COLO668 (cell line): ENCODE data around the gene DIPK1C.
A peak's percentile ranks its signal among the peaks of the same experiment; 100 is the strongest.

Experiments
- DNase-seq: peaks from one replicate; lab custom pipeline; 2025; ENCODE audit not compliant: unreplicated experiment; lab: John Stamatoyannopoulos, UW

Gene DIPK1C

DNA sequence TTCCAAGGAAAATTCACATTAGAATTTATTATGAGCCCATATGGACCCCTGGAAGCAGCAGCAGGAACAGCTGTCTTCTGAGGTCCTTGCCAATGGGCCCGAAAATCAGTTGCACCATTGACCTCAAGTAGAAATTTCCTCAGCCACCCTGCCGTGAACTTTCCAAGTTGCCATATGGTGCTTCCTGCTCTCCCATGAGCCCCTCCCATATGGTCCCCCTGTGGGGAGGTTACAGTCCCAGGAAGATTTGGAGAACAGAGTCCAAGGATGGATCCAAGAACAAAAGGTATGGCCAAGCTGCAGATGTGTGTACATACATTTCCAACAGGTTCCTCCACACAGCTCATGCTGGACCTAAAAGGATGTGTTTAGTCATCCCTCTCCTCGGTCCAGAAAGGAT lies 34.6 kb downstream of the DIPK1C start:
- no peak for DNase-seq

DNA sequence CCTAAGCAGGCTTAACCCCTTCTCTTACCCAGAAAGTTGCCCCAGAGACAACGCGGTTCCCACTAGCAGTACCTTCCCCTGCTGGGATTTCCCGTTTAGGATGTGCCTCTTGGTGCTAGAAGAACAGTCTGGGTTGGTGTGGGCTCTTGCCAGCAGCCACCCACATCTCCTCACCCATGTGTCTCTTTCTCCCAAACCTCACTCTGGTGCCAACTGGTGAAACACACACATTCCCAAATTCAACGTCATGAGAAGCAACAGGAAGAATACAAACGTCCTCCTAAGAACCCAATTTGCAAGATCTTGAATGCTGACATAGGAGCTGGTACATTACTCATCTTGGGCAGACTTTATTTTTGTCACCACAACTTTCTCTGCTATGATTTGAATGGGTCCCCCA lies 36.2 kb downstream of the DIPK1C start:
- no peak for DNase-seq

DNA sequence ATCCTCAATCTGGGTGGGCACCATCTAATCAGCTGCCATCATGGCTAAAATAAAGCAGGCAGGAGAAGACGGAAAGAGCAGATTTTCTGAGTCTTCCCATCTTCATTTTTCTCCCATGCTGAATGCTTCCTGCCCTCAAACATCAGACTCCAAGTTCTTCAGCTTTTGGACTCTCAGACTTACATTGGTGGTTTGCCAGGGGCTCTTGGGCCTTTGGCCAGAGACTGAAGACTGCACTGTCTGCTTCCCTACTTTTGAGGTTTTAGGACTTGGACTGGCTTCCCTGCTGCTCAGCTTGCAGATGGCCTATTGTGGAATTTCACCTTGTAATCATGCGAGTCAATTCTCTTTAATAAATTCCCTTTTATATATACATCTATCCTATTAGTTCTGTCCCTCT lies 36.6 kb downstream of the DIPK1C start:
- DNase-seq = no peak

DNA sequence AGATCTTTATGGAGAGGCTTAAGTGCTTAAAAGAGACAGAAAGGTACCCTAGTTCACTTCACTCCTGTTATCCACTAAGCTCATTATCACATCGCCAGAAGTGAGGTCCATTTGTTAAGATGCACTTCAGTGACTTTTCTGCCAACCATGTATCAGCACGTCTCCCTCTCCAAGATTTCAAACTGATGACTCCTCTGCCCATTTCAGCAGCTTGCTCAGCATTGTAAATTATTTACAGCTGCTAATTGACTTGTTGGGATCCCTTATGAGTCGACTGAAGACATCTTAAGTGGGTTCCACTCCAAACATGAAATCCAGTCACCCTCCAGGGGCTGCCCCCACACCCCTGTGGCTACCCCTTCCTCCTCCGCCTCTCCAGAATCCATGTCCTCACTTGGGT lies 37.3 kb downstream of the DIPK1C start:
- no peak for DNase-seq

DNA sequence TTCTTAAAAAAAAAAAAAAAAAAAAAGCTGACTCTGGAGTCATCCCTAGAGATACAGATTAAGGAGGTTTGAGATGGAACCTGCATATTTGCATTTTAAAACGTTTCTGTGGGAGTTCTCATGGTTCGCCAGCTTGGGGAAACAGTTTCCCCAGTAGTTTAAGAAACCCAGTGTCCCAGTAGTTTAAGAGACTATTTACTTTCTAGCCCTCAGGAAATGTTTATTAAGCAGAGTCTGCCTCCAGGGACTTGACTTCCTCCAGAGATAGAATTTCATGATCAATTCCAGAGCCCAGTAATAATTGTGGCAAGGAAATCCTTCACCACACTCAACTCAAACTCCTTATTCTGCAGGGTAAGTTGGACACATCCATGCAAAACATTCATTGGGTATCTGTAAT lies 39.1 kb downstream of the DIPK1C start:
- no peak for DNase-seq

DNA sequence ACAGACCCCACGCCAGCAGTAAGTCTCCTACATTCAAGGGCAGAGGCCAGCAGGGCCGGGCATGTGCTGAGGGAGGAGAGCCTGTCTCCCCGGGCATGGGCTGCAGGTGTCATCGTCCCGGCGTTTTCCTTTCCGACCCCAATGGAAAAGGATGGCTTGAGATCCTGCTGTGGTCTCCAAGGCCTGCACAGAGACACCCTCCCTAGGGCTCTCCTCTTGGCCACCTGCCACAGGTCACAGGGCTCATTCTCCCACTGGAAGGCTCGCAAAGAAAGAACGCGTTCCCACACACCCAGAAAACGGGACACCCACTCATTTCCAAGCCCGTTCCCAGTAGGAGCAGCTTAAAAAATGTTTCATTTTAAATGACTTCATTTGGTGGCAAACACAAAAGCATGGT lies 41.0 kb downstream of the DIPK1C start:
- no peak for DNase-seq

DNA sequence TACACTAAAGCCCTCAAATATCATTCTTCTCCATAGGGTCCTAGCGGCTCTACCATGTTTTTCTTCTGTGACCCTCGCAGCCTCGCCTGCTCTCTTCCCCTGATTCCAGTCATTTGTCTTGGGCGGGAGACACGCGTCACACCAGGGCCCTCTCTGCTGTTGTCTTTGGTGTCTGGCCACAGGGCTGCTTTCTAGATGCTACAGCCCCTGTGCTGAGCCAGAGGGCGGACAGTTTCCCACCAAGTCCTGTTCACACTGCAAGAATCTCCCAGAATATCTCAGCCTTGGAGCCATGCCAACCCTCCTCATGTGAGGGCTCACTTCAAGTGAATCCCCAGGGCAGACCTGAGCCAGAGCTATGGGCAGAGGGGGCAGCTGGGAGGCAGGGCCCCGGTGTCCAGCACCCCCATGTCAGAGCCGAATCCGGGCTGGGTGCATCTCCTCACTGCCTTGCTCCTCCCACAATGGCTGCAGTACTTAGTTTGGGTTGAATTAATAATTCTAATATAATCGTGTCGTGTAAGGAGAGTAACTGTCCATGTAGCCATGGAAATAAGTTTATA lies 42.1 kb downstream of the DIPK1C start:
- DNase-seq = no peak

DNA sequence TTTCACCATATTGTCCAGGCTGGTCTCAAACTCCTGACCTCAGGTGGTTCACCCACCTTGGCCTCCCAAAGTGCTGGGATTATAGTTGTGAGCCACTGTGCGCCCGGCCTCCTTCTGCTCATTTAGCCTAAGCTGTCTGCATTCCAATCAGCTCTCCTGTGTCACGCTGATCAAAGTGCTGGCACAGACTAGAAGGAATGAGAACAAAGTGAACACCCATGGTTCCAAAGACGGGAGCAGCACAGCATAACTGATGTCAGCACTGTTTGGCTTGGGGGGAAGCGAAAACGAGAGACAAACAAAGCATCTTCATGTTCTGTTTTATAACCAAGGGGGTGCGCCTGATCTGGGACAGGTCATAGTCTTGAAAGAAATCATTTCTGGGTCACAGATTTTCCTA lies 43.3 kb downstream of the DIPK1C start:
- DNase-seq = no peak

DNA sequence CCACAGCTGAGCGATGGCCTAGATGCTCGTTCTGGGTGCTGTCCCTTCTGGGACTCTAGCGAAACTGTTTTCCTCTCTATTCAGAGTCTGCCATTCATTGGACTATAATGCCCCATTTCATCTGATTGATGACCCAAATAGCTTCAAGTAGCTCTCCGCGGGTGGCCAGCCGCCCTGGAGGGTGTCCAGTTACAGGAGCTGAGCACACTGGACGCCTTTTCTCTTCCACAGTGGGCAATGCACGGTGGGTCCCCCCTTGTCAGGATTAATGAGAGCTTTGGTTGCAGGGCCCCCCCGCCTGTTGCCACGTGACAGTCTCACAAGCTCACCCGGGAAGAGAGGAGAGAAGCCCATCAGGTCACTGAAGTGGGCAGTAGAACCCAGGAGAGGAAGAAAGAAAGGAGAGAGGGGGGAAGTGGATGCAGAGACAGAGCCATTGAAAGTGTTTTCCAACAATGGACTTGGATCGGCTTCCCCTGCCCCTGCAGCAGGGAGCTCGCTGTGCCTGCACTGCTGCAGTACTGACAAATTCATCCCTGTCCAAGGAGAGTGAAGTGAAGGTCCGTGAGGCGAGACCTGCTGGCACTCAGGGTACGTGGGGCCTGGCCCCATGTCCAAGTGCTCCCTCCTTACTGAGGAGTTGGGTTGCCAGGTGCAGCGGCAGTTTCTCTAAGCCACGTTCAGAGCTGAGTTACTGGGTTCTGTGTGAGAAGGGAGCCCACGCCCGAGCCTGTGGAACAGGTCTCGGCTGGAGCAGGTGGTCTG lies 44.8 kb downstream of the DIPK1C start:
- DNase-seq = peak; percentile 80

DNA sequence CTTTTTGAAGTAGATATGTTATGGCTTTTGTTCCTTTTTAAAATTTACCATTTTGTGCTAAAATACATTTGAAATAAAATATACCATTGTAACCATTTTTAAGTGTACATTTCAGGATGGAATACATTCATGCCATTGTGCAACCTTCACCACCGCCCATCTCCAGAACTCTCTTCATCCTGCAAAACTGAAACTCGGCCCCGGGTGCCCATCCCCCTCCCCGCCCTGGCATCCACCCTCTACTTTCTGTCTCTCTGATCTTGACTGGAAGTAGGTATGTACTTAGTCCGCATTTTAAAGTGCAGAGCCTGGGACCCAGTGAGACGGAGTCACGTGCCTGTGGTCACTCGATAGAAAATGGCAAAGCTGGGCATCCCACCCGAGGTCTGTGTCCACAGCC lies 45.6 kb downstream of the DIPK1C start:
- DNase-seq = no peak

DNA sequence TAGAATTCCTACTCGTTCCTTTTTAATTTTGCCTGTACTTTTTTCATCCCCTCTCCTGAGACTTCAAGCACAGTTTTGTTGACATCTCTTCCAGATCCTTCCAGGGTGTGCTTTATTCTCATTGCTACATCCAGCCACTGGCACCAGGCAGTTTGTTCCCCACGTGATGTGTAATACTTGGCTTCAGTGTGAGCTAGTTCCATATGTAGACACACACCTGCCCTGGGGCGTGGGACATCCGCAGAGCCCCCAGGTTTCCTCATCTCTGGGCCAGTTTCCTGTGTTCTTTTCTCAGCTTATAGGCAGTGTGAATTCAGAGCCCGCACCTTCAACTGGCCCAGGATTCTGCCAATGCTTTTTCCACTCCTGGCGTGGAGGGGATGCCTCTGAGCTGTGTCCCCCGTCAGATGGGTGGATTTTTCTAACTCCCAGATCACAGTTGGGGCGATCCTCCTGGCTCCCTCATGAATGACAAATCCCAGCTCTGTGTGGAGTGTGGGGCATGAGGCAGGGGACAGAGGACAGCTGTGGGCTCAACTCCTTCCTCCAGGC lies 46.6 kb downstream of the DIPK1C start:
- no peak for DNase-seq

DNA sequence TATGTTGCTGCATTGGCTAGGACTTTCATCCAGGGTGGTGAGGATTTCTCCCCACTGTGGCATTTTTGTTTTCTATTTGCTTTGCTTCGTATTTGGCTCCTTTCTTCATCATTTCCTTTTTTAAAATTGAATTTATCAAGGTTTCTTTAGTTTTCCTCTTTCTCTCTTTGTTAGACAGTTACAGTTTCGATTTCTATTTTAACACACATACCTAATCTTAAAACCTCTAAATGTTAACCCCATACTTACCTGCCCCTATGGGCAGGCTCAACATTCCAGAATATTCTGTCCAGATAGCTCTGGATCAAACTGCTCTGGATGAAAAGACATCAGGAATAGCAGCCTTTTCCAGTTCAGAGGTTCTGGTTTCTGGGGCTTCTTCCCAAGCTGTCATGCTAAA lies 49.2 kb downstream of the DIPK1C start:
- DNase-seq = no peak

DNA sequence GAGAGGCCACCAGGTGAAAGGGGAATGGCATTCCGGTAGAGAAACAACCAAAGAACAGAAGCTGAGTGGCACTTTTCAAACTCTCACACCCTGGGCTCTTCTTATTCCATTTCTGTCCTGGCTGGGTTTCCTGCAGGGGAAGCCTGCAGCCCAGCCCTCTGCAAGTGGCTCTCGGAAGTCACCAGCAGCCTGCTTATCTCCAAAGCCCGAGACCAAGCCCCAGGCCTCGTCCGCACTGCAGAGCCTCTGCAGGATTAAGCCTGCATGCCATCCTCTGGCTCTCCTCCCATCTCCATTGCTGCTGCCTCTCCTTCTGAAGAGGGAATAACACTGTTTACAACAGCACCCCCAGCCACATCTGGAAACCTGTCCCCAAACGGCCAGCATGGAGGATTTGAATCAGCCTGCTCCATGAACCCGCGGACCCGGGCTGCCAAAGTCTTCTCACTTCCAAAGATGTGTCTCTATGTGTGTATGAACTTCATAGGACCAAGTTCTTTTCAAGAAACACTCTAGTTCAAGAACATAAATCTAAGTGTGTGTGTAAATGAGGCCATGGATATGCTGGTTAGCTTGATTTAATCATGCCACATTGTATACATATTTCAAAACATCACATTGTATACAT lies 54.2 kb downstream of the DIPK1C start:
- DNase-seq = no peak

DNA sequence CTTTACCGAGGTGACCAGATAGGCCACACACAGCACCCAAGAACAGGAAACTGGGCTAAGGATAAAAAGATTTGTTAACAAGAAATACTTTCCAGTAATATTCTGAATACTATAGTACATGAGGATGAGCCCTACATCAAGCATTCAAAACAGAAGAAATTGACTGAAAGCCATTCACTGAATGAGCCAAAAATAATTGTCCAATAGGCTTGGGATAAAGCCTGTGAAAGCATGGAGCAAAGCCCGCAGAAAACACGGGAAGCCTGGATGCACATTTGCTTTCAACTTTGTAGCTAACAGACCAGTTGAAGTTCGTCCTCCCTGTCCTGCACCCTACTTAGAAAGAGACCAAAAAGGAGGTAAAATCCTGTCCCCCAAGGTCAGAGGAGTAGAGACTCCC lies 56.3 kb downstream of the DIPK1C start:
- DNase-seq = no peak

DNA sequence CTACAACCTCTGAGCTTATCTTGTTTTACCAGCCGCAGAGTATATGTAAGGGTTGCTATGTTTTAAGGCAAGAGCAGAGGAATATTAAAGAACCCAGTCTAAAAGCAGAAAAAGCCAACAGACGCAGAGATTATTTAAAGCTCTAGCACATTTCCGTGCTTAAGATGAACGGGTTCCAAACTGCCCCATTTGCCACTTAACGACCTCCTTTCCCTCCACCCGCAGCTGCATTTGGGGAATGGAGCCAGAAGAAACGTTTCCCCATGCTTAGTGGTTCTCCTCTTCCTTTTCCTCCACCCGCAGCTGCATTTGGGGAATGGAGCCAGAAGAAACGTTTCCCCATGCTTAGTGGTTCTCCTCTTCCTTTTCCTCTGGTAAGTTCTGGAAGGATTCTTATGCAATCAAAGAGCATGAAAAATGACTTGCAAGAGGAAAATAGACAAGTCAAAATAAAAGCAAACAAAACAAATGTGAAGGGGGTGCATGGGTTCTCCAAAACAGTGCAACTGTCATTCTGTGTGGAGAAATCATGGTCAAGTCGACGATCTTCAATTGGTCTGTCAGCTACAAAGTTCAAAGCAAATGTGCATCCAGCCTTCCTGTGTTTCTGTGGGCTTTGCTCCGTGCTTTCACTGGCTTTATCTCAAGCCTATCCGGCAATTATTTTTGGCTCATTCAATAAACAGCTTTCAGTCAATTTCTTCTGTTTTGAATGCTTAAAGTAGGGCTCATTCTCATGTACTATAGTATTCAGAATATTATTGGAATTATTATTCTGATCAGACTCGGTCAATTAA lies 57.8 kb downstream of the DIPK1C start:
- no peak for DNase-seq

DNA sequence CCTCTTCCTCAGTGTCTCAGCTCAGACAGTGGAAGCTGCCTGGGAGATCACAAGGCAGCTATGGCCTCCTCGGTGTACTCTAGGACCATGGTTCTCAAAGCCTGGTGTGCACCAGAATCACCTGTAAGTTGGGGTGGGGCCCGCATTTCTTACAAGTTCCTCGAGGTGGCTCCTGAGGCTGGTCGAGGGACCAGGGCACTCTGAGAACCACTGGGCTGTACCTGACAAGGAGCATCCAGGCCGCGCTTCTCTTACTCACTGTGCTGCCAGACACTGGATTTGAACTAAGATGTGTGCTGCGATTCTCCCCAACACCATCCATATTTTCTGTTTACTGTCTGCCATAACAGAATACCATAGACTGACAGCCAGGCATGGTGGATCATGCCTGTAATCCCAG lies 59.5 kb downstream of the DIPK1C start:
- DNase-seq = no peak

DNA sequence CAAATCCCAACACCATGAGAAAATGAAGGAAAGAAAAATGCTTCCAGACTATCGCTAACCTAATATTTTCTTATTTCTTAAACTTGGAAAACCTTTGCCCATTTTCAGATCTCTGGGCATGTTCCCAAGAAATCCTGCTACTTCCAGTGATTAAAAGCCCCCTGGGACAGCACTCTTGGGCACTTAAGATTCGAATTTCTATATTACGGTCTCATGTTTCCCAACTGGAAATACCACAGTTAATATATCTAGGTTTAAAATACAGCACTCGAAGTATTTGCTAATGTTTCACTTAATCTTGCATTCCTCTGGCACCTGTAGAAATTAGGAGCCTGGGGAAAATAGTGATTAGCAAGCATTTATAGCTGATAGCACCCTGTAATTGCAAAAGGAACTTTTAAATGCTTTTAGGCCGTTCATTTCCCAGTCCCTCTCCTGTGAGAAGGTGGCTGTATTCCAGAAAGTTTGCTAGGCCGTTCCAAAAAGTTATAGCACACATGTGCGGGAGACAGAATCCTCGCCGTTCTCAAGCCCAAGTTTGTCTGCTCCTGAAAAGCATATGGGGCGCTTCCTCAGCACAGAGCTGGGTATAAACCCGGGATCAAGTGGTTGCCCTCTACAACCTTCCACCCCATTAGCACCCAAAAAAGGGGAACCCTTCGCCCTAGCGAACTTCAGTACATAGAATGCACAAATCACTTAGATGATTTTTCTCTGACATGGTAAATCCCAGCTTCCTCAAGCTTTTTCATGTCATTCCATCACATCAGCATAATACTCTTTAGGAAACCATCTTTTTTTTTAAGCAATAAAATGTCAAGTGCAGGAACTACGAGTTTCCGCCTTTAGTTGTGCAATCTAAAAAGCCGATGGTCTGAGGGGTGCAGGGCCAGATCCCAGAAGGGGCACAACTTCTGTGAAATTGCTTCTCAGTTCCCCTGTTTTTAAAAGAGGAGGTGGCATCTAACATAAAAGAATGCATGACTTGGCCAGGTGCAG lies 60.6 kb downstream of the DIPK1C start:
- DNase-seq = no peak

DNA sequence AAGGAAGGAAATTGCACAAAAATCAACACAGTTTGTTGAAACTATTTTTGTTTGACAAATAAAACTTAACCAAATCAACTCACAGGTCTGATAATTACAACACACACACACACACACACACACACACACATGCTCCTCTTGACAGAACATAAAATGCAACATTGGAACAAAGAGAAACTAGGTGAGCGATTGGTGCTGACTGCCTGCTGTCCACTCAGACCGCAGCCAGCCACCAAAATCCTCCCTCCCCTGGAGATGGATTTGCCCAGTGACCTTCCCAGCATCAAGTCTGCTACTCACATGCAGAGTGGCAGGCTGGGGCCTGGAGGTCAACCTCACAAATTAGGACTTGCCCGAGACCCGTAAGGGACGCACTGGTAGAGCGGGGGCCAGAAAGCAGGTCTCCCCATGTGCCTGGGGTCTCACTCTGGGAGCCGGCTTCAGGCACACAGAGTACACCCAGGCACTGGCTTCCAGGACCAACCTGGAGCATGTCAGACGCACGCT lies 61.4 kb downstream of the DIPK1C start:
- no peak for DNase-seq

DNA sequence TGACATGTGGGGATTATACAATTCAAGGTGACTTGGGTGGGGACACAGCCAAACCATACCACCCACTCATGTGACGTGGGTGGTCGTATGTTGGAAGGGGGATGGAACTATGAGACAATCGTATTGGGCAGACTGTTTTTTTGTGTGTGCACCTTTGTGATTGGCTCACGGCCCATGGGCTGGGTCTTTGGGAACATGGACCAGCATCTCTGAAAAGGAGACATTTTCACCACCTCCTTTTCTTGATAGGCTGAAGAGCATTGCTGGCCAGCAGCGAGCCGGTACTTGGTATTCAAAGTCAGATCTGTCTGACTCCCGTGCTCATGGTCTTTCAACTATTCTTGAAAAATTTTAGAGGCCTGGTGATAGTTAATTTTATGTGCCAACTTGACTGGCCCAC lies 62.1 kb downstream of the DIPK1C start:
- no peak for DNase-seq

DNA sequence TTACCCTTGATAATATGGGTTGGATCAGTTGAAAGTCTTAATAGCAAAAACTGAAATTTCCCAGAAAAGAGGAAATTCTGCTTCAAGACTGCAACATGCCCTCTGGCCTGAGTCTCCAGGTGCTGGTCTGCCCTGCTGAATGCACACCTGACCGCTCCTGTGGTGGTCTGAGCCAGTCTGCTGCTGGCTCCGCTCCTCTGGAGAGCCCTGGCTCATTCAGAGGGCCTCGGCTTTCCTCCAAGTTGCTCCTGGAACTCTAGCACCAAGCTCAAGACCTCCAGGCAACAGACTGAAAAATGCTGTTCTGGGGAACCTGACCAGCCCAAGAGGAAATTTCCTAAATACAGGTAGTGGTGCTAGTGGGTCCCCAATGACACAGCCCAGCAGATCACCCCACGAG lies 64.8 kb downstream of the DIPK1C start:
- DNase-seq = no peak
